Erythroblast (primary cell): ENCODE results near the gene ADAMTSL1.

ENCODE experiments used
- GATA1 ChIP-seq: IDR thresholded peaks from 2 replicates; pipeline ENCODE4 v1.6.1; 2011; ENCODE audit warnings: low read depth, mild to moderate bottlenecking, control low read depth, low read length, moderate library complexity
- POLR2A ChIP-seq: IDR thresholded peaks from 2 replicates; pipeline ENCODE4 v1.6.1; 2011; ENCODE audit warnings: mild to moderate bottlenecking, low read length

GRCh38 chr9:18771011-18771410 is 297.1 kb downstream of the ADAMTSL1 start:
- TF ChIP-seq POLR2A = no peak
- no peak for TF ChIP-seq GATA1
